GM20431 (cell line): Measurements from ENCODE around the gene GALNTL6.

ENCODE experiments used
- in situ Hi-C: fragments of 300-500 bp; cut with MseI, MboI; formaldehyde crosslinking; loops from one replicate; pipeline ENCODE4 v1.15.0; 2020; ENCODE audit warnings: low sequenced_read_pairs; ENCODE audit not compliant: unreplicated experiment

GALNTL6 gene

DNA sequence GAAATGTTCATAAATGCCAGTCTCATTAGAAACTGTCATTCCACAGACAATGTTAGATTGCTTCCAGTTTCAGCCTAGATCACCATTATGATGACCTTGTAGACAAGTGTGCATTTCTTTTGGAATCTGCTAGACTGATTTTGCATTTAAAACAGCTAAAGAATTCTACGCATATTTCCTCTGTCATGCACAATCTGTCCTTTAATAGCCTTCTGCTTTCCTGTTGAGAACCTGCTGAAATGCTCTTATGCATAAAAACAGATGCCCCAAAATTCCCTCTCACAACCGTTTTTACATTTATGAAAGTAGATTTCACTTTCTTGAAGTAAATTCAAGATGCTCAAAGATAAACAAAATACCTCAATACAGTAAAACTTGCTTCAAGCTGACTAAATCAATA is 673.3 kb downstream of the GALNTL6 start:
- in situ Hi-C loops = no loop called here

DNA sequence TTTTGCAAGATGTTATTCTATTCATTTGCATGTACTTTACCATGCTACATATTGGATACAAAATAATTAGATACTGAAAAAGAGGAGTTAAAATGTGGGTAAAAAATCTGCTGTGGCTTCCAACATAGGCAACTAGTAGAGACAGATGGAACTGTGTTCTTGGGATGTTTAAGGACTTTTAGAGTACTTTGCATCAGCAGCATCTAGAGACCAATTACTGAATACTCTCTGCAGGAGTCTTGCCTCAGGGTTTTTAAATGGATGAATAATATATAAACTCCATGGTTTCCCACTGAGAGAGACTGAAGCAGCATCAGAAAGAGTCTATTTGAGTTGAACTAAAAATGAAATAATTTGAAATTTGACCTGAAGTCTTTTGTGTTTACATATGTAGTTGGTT is 676.7 kb downstream of the GALNTL6 start:
- in situ Hi-C loops = no loop called here

DNA sequence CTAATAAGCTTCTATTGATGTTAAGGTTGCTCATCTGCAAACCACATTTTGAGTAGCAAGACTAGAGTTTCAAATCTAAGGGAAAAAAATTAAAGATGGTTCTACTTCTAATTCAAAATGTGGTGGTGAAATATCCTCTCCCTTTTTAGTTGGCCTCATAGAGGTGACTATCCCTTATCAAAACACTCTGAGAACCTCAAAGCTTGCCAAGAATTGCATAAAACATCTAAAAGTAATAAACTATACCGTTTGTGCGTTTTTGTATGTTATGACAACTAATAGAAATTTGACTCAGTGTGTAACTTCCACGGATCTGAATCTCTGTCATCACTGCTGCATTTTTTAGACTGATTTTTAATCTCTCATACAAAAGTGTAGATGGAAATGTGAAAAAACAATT is 682.6 kb downstream of the GALNTL6 start:
- in situ Hi-C loops = no loop called here

DNA sequence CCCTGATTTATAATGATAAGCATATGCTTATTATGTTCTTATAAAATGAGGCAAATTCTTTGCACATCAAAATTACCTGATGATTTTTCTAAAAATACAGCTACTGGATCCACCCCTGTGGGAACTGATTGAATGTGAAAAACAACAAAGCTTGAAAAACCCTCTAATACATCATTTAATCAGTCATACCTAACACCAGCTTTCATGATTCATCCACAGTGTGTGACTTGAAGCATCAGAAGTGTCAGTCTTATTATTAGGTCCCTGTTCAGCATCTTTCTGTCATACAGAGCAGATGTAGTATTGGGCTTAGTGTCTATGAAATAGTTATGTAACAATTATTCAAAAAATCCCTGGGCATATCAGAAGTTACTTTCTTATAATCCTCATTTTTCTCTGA is 684.1 kb downstream of the GALNTL6 start:
- in situ Hi-C loops = no loop called here

DNA sequence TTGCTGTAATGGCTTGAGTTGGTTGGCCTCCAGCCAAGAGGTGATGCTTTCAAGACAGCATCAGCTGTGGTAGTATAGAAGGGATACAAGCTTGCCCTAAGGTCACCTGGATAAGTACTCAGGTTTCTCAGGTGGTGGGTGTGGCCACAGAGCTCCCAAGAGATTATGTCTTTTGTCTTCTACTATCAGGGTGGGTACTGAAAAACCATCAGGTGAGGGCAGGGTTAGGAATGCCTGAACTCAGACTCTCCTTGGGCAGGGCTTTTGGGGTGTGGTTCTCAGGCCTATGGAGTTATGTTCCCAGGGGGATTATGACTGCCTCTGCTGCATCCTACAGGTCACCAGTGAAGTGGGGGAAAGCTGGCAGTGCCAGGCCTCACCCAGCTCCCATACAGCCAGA is 700.8 kb downstream of the GALNTL6 start:
- in situ Hi-C loops = no loop called here

DNA sequence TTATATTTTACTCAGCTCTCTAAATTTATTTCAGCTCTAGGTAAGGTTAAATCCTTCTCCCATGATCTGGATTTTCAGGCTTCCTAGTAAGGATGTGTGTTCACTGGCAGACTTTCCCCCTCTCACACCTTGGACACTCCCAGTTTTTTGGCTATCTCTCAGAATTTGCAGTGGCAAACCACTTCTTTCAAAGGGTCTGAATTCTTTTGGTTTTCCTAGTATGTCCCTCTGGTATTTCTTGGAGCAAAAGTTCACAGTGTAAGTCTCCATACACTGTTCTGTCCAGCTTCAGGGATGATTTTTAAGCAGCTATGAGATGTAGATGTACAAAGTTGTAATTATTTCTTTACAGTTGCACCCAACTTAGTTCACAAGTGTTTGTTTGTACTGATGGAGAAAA is 701.6 kb downstream of the GALNTL6 start:
- in situ Hi-C loops = no loop called here

DNA sequence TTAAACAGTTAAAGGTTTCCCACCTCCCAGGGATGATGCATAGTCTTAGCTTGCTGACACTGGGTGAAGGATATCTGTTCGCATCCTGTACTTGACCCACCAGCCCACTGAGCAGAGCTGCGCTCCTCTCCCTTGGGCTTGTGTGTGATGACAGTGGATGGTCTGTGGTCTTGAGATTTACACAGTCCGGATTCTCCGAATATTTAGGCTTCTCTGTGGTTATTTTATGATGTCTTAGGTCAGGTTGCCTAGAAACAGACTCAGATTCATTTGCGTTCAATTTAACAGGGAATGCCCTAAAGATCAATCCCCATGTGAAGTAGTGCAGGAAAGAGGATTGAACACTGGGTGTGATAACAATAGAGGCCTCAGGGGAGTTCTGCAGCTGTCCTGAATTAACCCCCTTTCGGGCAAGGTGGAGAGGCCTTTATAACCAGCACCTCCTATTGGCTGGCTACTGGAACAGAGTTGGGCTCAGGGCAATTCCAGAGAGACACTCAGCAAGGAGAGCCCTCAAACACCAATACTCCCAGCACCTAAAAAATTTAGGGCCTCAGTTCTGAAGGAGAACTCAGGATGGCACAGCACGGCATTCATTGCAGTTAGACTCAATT is 702.2 kb downstream of the GALNTL6 start:
- in situ Hi-C loops = no loop called here

DNA sequence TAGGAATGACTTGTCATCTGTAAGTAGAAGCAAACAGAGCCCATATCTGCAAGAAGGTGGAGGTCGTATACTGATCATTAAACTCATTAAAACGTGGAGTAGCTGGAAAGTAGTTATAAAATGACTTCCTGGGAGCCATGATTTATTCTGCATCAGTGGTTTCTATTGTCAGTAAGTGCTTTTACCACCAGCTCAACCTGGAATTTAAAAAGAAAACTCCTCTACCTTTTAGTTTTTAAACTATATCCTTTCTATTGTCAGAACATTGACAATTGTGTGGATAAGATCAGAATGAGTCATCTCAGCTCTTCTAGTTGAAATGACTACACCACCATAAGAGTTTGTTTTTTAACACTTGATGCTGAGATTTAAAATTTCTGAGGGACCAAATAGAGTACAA is 704.2 kb downstream of the GALNTL6 start:
- in situ Hi-C loops = no loop called here

DNA sequence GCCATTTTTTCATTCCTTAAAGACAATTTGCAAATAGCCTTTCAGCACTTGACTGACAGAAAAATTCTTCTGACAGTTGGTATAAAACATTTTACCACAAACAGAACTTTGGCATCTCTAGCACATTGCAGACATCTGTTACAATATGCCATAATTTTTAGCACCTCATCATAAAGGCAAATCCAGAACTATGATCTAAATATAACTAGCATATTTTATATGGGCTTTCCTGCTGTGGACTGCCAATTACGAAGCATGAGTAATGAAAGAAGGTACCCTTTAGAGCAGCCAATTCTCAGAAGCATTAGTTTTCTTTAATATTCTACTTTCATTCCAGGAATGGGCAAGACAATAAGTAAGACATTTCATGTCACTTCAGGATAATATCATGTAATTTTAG is 708.0 kb downstream of the GALNTL6 start:
- in situ Hi-C loops = no loop called here

DNA sequence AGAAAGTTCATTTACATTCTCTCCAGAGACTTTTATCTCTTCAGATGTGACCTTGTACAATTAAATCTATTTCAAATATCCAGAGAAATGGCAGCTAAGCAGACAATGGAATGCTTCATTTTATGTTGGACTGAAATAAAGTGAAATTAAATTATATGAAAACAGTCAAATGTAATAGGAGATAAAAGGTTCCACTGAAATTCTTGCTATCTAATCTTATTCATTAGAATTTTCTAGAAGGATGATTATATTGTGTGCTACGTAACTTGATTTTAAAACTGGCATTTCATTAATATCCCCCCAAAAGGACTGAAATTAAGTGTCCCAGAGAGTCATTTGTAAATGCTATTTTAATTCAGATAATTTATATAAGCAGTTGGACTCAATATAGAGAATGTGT is 708.5 kb downstream of the GALNTL6 start:
- in situ Hi-C loops = no loop called here

DNA sequence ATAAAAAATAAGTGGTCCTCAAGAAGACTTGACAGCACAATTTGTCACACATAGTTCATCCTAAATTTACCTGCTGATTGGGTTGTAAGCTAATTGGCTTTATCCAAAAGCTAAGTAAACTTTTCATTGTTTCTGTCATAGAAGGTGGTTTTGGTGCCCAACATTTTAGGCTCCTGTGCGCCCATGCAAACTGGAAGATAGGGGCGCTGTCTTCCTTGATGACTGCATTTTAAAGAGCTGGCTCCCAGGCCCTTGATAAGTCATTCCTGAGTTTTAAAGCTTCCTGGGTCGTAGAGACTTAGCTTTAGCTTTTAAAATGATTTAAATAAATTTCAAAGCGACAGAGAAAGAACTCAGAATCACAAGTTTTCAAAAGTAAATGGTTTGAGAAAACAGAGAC is 730.0 kb downstream of the GALNTL6 start:
- in situ Hi-C loops = no loop called here

DNA sequence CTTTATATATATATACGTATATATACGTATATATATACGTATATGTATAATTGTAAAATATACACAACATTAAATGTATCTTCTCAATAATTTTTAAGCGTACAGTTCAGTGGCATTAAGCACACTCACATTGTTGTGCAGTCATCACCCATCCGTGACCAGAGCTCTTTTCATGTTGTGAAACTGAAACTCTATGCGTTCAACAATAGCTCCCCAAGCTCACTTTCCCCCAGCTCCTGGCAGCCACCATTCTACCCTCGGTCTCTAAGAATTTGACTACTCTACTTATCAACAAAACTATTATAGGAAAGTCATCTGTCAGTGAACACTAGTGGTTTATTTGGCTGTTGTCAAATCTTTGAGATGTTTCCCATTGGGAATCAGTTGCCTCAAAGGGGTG is 733.6 kb downstream of the GALNTL6 start:
- in situ Hi-C loops = no loop called here

DNA sequence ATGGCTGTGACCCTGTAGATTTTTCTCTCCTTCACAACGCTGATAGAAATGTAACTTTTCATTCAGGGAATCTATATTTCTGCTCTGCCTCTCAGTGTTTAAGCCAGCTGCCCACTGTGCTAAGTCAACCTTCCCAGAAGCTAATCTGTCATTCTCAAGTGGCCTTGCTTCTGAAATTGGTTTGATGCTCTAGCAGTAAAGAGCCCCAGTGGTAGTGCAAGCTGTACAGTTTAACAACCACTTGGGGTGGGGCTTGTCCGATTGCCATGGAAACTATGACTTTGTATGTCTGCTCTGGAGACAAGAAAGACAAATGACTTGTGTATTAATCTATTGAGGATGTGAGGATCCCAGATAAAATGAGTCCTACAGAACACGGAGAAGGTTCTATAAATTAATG is 734.5 kb downstream of the GALNTL6 start:
- in situ Hi-C loops = no loop called here

DNA sequence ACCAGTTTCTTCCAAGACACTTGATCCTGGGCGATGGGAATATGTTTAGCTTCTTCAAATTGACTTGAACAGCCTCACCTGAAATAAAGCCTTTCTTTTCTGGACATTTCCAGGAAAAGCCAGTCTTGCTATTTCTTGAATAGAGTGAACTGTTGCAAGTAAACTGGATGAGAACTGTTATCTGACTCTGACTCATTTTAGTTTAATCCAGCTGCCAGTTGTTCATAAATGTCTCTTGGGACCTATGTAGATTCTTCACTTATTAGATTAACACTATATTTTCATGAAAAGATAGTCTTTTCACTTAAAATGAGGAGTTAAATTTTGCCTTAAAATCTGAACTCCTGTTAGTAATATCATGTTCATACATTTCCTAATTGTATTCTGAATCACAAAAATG is 740.0 kb downstream of the GALNTL6 start:
- in situ Hi-C loops = no loop called here

DNA sequence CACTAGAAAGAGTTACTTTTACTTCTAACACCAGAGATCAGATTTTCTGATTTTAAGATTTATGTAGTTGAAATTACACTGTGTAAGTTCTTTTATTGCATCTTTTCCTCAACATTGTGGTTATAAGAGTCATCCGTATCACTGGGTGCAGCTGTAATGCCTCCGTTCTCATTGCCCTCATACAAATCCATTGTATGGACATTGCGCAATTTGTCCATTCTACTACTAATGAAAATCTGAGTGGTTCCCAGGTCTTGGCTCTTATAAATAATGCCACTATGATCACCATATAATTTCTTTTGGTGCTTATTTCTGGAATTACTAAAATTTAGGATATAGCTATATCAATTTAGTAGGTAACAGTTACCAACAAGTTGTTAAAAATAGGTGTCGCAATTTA is 741.4 kb downstream of the GALNTL6 start:
- in situ Hi-C loops = no loop called here

DNA sequence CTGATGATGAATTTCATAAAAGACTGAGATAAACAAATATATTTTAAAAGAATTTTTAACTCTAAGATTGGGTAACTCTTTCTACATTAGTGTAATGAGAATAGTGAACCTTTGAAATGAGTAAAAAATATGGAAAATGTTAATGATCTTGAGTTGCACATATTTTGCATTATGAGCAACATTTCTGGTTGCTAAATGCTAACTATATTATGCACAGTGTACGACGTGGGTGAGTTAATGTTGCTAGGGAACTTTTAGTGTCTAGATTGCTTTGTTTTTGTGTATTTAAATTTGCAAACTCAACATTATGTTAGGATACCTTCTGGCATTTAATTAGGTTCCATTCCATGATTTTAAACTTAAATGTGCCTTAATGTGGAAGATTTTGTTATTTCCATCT is 742.5 kb downstream of the GALNTL6 start:
- in situ Hi-C loops = no loop called here

DNA sequence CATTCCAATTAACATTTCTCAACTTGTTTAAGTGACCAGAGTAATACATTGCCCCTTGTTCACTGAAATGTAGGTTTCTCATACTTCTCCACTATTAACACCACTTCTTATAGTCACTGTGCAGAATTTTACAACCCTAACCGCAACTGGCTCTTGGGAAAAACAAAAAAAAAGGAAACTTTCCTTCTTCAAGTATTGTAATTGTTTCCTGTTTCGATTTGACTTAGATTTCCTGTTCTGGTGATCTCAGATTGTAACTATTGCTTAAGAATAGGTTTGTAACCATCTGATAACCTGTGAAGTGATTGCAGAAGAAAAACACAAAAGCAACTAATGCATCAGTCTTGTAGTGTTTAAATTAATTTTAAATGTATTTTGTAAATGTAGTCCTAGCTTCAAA is 760.7 kb downstream of the GALNTL6 start:
- in situ Hi-C loops = no loop called here

DNA sequence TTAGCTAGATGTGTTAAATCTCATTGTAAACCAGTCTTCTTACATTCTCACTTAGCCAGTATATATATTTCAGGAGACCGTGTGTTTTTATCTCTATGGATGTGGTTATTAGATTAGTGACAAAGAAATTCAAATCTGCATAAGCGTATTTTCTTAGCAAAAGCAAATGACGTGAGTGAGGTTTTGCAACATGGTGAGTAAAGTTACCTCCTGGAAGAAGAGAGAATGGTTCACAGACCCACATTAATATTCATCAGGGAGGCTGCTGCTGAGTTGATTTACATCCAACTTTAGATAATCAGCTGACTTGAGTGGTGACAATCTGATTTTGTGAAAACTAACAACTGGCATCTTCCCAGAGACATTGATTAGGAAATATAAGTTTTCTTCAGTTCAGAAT is 765.5 kb downstream of the GALNTL6 start:
- in situ Hi-C loops = no loop called here

DNA sequence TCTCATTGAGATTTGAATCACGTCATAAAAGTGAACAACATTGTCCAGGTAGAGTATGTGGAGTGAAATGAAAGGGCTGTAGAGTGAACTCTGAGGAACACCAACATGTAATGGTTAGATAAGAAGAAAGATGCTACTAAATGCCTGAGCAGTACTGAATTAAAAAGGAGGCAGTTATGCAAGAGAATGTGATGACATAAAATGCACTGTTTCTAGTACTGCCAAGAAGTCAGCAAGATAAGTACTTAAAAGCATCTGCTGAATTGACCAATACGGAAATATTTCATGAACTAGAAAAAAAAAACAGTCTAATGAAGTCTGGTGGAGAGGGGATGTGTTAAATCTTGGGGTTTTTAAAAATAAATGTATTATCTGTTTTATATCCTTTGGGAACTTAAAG is 771.6 kb downstream of the GALNTL6 start:
- in situ Hi-C loops = no loop called here

DNA sequence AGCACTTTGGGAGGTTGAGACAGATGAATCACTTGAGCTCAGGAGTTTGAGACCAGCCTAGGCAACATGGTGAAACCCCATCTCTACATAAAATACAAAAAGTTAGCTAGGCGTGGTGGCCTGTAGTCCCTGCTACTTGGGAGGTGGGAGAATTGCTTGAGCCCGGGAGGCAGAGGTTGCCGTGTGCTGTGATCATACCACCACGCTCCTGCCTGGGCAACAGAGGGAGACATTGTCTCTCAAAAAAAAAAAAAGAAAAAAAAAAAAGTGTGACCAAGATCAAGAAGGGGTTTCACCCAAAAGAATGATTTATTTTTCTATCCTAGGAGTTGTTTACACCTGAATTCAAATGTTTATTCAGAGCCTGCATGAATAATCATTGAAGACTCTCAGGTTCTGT is 783.0 kb downstream of the GALNTL6 start:
- in situ Hi-C loops = no loop called here

DNA sequence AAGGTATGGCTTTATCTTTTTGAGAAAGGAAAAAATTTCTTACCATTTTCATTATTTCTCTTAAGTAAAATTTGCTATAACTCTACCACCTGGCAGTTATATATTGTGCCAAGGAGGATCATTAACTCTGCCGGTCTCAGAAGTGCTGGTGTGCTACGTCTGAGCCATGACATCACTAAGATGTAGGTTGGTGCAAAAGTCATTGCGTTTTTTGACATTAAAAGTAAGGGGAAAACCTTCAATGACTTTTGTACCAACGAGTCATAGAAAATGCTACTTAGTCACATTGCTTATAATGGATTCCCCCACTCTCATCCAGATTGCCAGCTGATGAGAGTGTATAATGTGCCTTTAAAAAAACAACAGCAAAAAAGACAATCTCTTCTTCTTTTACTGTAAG is 786.4 kb downstream of the GALNTL6 start:
- in situ Hi-C loops = no loop called here

DNA sequence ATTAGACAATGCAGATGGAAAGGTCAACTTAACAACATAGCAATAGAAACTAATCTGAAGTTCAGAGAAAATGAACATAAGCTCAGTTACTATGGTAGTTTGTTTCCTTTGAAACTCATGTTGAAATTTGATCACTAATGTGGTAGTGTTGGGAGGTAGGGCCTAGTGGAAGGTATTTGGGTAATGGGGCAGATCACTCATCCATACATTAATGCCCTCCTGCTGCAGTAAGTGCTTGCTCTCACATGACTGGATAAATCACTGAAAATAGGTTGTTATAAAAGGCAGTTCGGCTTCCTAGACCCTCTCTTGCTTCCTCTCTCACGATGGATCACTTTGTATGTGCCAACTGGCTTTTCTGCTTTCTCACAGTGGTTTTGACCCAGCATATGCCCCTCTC is 788.0 kb downstream of the GALNTL6 start:
- in situ Hi-C loops = no loop called here

DNA sequence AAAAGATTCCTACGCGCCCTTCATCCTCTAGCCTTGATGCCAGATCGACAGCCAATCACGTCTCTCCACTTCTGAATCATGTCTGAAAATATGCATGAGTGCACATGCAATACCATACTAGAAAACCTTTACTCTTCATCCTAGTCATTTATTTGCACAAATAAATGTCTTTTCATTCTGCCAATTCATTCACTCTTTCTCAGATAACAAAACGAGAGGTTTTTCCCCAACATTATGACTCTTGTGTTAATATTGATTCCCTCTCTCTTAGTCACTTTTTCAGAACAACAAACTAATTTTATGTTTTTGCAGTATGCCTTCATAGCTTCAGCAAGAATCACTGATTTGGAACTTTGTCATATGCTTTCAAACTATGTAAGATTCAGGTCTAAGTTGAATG is 806.0 kb downstream of the GALNTL6 start:
- in situ Hi-C loops = no loop called here
